ENCODE measurements around the gene DTX3.

DNA sequence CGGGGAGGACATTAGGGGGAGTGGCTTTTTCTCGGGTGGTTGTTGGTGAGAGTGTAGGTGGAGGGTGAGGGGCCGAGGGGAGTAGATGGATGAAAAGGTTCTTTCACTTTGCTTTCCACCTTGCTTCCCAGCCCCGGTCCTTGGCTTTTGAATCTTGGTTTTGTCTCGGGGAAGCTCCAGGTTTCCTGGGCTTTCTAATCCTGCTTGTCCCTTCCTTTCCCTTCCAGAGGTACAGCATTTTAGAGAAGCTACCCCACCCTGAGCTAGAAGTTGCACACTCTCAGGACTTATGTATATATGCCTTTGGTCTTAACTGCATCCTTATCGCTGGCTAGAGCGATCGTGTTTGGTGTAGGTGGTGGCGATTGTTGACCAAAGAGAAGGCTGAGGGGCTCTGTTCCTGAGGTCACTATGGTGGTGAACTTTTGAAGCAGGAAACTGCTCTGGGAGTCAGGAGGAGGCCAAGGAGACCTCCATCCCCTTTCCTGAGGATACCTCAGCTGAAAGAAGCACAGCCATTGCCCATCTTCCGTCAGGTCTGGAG, 12.8 kb upstream of the DTX3 start:
- TF ChIP-seq, protein P1, sequence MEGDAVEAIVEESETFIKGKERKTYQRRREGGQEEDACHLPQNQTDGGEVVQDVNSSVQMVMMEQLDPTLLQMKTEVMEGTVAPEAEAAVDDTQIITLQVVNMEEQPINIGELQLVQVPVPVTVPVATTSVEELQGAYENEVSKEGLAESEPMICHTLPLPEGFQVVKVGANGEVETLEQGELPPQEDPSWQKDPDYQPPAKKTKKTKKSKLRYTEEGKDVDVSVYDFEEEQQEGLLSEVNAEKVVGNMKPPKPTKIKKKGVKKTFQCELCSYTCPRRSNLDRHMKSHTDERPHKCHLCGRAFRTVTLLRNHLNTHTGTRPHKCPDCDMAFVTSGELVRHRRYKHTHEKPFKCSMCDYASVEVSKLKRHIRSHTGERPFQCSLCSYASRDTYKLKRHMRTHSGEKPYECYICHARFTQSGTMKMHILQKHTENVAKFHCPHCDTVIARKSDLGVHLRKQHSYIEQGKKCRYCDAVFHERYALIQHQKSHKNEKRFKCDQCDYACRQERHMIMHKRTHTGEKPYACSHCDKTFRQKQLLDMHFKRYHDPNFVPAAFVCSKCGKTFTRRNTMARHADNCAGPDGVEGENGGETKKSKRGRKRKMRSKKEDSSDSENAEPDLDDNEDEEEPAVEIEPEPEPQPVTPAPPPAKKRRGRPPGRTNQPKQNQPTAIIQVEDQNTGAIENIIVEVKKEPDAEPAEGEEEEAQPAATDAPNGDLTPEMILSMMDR (IDR thresholded peaks at IDR 0.05), result no peak
- no peak for TF ChIP-seq POLR2A (IDR thresholded peaks at IDR 0.05)

All from vagina (tissue), 2 donors.